Testis (tissue), 2 donors: ENCODE measurements around the gene CLSTN1.

Experiments
- CTCF ChIP-seq, 3 experiments: fragments of 450-650 bp in 2 of 3; fragments of 200-600 bp in 1 of 3; sonication (generic) in 1 of 3; IDR thresholded peaks; one replicate each; pipeline ENCODE4 v1.5.1; 2016 to 2019; ENCODE audit warnings: antibody characterized with exemption in 3 of 3, mild to moderate bottlenecking in 2 of 3, moderate library complexity in 1 of 3
- POLR2A ChIP-seq: fragments of 450-650 bp; IDR thresholded peaks from one replicate; pipeline ENCODE4 v1.6.1; 2017; ENCODE audit warnings: antibody characterized with exemption, mild to moderate bottlenecking, moderate library complexity

- no peak for TF ChIP-seq CTCF (IDR thresholded peaks at IDR 0.05)
- no peak for TF ChIP-seq POLR2A
These were observed 74.4 kb downstream of the CLSTN1 start for GRCh38 chr1:9749361-9749760.
